A673 (cell line): ENCODE data around the gene EXOC6B.

Experiments
- EZH2 ChIP-seq: fragments of 200-600 bp; sonication (generic); IDR thresholded peaks from 2 replicates; pipeline ENCODE4 v1.6.1; 2017; ENCODE audit warnings: borderline replicate concordance, low read depth, mild to moderate bottlenecking, mixed read lengths, antibody characterized with exemption, low read length; ENCODE audit not compliant: poor library complexity, severe bottlenecking
- TF ChIP-seq, protein P1 (sequence below): fragments of 300-800, 200-600 bp; sonication (generic); conservative IDR thresholded peaks from 2 replicates; pipeline ENCODE4 v1.5.1; 2017; ENCODE audit warnings: low read depth, mild to moderate bottlenecking, antibody characterized with exemption, low read length, moderate library complexity, mixed read lengths

DNA sequence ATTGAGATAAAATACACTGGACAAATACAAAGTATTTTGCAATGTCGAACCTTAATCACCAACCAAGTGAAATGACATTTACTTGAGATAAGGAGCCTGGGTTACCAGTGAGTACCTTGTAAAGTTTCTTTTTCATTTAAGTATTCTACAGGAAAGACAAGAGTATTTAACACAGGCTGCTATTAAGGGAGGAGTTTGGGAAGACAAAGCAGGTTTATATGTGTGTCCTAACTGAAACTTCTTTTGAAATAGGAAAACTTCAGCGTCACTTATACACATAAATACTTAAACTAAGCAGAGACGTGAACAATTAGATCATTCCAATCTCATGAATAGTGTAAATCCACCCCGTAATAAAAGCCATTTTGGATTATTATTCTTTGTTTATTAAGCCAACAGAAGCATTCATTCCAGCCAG is 551.4 kb downstream of the EXOC6B start:
- TF ChIP-seq, protein P1, sequence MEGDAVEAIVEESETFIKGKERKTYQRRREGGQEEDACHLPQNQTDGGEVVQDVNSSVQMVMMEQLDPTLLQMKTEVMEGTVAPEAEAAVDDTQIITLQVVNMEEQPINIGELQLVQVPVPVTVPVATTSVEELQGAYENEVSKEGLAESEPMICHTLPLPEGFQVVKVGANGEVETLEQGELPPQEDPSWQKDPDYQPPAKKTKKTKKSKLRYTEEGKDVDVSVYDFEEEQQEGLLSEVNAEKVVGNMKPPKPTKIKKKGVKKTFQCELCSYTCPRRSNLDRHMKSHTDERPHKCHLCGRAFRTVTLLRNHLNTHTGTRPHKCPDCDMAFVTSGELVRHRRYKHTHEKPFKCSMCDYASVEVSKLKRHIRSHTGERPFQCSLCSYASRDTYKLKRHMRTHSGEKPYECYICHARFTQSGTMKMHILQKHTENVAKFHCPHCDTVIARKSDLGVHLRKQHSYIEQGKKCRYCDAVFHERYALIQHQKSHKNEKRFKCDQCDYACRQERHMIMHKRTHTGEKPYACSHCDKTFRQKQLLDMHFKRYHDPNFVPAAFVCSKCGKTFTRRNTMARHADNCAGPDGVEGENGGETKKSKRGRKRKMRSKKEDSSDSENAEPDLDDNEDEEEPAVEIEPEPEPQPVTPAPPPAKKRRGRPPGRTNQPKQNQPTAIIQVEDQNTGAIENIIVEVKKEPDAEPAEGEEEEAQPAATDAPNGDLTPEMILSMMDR: no peak
- TF ChIP-seq EZH2: no peak
